K562 (cell line): Measurements from ENCODE around the gene DAPL1.

Experiments
- EZH2 ChIP-seq: IDR thresholded peaks from 2 replicates; pipeline ENCODE4 v1.6.1; 2012; ENCODE audit warnings: low read depth, mild to moderate bottlenecking, inconsistent platforms, low read length, borderline replicate concordance
- HES1 ChIP-seq: fragments of 450-650 bp; IDR thresholded peaks from 2 replicates; pipeline ENCODE4 v1.6.1; 2016; ENCODE audit warnings: low read depth, mild to moderate bottlenecking, moderate library complexity
- SIN3A ChIP-seq, 2 experiments: fragments of 150-350 bp in 1 of 2; IDR thresholded peaks; 2 replicates each; pipeline ENCODE4 v1.6.1; 2011 to 2016; ENCODE audit warnings: borderline replicate concordance in 2 of 2, low read depth in 2 of 2, low read length in 2 of 2, mild to moderate bottlenecking in 2 of 2, moderate library complexity in 2 of 2; ENCODE audit not compliant: control insufficient read depth in 1 of 2
- ZNF263 ChIP-seq: sonication (generic); formaldehyde crosslinking; IDR thresholded peaks from 2 replicates; pipeline ENCODE4 v1.8.0; 2022; ENCODE audit warnings: mild to moderate bottlenecking, missing genetic modification reagents, borderline replicate concordance
- TF ChIP-seq, protein P1 (sequence below): fragments of 150-350 bp; IDR thresholded peaks from 2 replicates; pipeline ENCODE4 v1.6.1; 2014; ENCODE audit warnings: low read depth, mild to moderate bottlenecking, low read length, borderline replicate concordance

DNA sequence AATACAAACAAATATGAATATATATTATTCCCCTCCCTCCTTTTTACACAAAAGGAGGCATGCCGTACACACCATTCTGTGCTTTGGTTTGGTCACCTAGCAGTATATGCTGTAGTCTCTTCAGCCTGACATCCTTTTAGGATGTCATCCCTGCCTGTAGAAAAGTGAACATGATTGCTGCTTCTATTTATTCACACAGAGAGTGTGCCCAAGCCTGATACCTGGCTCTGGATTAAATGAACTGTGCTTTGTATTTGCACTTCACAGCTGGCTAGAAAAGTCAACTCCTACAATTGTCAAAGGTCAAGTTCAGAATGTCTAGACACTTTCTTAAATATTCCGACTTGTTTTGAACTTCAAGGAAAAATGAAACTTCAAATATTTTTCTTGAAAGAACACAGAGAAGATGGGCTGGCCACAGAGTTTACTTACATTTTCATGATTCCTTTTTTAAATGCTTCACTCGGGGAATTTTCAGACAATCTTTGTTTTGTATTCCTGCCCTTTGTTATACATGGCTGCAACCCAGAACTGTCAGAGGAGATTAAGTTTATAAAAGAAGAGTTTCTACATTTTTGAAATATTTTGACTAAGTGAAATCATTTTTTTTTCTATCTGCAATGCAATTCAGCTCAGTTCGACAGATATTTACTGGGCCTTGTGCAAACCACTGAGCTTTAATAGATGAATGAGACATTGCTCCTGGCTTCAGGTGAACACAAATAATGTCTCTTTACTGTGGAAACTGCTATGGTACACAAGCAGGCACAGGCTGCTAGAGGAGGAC lies 33.5 kb downstream of the DAPL1 start:
- TF ChIP-seq EZH2 (no peak), ZNF263 (CRISPR knock-in tag) (no peak), SIN3A (IDR thresholded peaks at IDR 0.05; ENCODE audit: borderline replicate concordance in 2 of 2, control insufficient read depth in 1 of 2, low read depth in 2 of 2, low read length in 2 of 2) (no peak), HES1 (no peak)
- TF ChIP-seq, protein P1, sequence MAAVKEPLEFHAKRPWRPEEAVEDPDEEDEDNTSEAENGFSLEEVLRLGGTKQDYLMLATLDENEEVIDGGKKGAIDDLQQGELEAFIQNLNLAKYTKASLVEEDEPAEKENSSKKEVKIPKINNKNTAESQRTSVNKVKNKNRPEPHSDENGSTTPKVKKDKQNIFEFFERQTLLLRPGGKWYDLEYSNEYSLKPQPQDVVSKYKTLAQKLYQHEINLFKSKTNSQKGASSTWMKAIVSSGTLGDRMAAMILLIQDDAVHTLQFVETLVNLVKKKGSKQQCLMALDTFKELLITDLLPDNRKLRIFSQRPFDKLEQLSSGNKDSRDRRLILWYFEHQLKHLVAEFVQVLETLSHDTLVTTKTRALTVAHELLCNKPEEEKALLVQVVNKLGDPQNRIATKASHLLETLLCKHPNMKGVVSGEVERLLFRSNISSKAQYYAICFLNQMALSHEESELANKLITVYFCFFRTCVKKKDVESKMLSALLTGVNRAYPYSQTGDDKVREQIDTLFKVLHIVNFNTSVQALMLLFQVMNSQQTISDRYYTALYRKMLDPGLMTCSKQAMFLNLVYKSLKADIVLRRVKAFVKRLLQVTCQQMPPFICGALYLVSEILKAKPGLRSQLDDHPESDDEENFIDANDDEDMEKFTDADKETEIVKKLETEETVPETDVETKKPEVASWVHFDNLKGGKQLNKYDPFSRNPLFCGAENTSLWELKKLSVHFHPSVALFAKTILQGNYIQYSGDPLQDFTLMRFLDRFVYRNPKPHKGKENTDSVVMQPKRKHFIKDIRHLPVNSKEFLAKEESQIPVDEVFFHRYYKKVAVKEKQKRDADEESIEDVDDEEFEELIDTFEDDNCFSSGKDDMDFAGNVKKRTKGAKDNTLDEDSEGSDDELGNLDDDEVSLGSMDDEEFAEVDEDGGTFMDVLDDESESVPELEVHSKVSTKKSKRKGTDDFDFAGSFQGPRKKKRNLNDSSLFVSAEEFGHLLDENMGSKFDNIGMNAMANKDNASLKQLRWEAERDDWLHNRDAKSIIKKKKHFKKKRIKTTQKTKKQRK, result no peak
